A673 (cell line): Measurements from ENCODE around the gene METTL16.

Experiments
- CTCF ChIP-seq: fragments of 300-800, 200-600 bp; sonication (generic); conservative IDR thresholded peaks from 2 replicates; pipeline ENCODE4 v1.5.1; 2017; ENCODE audit warnings: low read depth, mild to moderate bottlenecking, antibody characterized with exemption, low read length, moderate library complexity, mixed read lengths
- EZH2 ChIP-seq: fragments of 200-600 bp; sonication (generic); IDR thresholded peaks from 2 replicates; pipeline ENCODE4 v1.6.1; 2017; ENCODE audit warnings: borderline replicate concordance, low read depth, mild to moderate bottlenecking, mixed read lengths, antibody characterized with exemption, low read length; ENCODE audit not compliant: poor library complexity, severe bottlenecking

- TF ChIP-seq CTCF: no peak
- TF ChIP-seq EZH2: no peak
Measured at GRCh38 chr17:2452216-2452750, 59.4 kb downstream of the METTL16 start.
